GM12873 (cell line): ENCODE measurements around the gene NT5DC3.

ENCODE experiments used
- CTCF ChIP-seq: IDR thresholded peaks from 2 replicates; pipeline ENCODE4 v1.5.1; 2012; ENCODE audit warnings: low read depth, mild to moderate bottlenecking, moderate library complexity, low read length, control low read depth; ENCODE audit not compliant: insufficient read depth; ENCODE audit errors: missing control alignments

Gene NT5DC3

GRCh38 chr12:103854372-103854973 lies 13.4 kb upstream of the NT5DC3 start:
- TF ChIP-seq CTCF = no peak

GRCh38 chr12:103852498-103852997 lies 11.5 kb upstream of the NT5DC3 start:
- no peak for TF ChIP-seq CTCF

GRCh38 chr12:103851127-103851526 lies 10.1 kb upstream of the NT5DC3 start:
- TF ChIP-seq CTCF = no peak

GRCh38 chr12:103850429-103850828 lies 9.4 kb upstream of the NT5DC3 start:
- TF ChIP-seq CTCF = no peak

GRCh38 chr12:103848917-103849491 lies 8.0 kb upstream of the NT5DC3 start:
- TF ChIP-seq CTCF = no peak

GRCh38 chr12:103848143-103848542 lies 7.1 kb upstream of the NT5DC3 start:
- TF ChIP-seq CTCF = no peak

- TF ChIP-seq CTCF = no peak
Observed at GRCh38 chr12:103846415-103846814, 5.4 kb upstream of the NT5DC3 start.
